ENCODE data around the gene ZNF497.

GRCh38 chr19:58398545-58398944 is 36.0 kb upstream of the ZNF497 start:
- TF ChIP-seq, protein P1, sequence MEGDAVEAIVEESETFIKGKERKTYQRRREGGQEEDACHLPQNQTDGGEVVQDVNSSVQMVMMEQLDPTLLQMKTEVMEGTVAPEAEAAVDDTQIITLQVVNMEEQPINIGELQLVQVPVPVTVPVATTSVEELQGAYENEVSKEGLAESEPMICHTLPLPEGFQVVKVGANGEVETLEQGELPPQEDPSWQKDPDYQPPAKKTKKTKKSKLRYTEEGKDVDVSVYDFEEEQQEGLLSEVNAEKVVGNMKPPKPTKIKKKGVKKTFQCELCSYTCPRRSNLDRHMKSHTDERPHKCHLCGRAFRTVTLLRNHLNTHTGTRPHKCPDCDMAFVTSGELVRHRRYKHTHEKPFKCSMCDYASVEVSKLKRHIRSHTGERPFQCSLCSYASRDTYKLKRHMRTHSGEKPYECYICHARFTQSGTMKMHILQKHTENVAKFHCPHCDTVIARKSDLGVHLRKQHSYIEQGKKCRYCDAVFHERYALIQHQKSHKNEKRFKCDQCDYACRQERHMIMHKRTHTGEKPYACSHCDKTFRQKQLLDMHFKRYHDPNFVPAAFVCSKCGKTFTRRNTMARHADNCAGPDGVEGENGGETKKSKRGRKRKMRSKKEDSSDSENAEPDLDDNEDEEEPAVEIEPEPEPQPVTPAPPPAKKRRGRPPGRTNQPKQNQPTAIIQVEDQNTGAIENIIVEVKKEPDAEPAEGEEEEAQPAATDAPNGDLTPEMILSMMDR (IDR thresholded peaks at IDR 0.05), result no peak
- no peak for TF ChIP-seq POLR2A (IDR thresholded peaks at IDR 0.05)

All from adrenal gland (tissue), 5 donors.